OCI-LY7 (cell line): ENCODE measurements around the gene LRBA. TPM values are rescaled to one million over a fixed set of nuclear protein-coding genes. Genes with fewer than 3 reads are reported as not detected.

ENCODE experiments used
- BruUV-seq: library from RNA; stranded (reverse); fragments of 400-500 nt; replicated peaks from 2 replicates; lab custom pipeline; 2021; lab: Mats Ljungman, UMichigan
- CTCF ChIA-PET: fragments of 300-600 bp; sonication (Branson Sonifier 250); formaldehyde crosslinking; loops from one replicate; lab custom pipeline; 2022; ENCODE audit warnings: antibody characterized with exemption; ENCODE audit not compliant: unreplicated experiment; lab: Charles Lee
- POLR2A ChIA-PET: fragments of 300-600 bp; sonication (Branson Sonifier 250); formaldehyde crosslinking; loops from one replicate; lab custom pipeline; 2022; ENCODE audit warnings: antibody characterized with exemption; lab: Charles Lee
- DNase-seq: peaks from one replicate; pipeline ENCODE4 v3.0.0-alpha.2; 2015; ENCODE audit warnings: low spot score
- H2AFZ ChIP-seq: fragments of 200-600 bp; sonication (generic), shearing (Covaris generic); 2 replicates; pipeline ENCODE4 v1.6.1; 2014; ENCODE audit warnings: mild to moderate bottlenecking, antibody characterized with exemption, low read length, moderate library complexity
- H3K27ac ChIP-seq: fragments of 200-600 bp; sonication (generic); 2 replicates; pipeline ENCODE4 v1.5.1; 2014; ENCODE audit warnings: mixed run types, low read depth, mild to moderate bottlenecking, moderate library complexity, low read length, inconsistent platforms; ENCODE audit not compliant: poor library complexity, severe bottlenecking
- H3K36me3 ChIP-seq: fragments of 200-600 bp; sonication (generic); 2 replicates; pipeline ENCODE4 v1.6.1; 2014; ENCODE audit warnings: mild to moderate bottlenecking, antibody characterized with exemption, low read length, moderate library complexity, mixed read lengths; ENCODE audit not compliant: insufficient read depth
- H3K4me1 ChIP-seq: fragments of 200-600 bp; sonication (generic); 2 replicates; pipeline ENCODE4 v1.5.1; 2014; ENCODE audit warnings: mild to moderate bottlenecking, low read length; ENCODE audit not compliant: insufficient read depth, poor library complexity, severe bottlenecking
- H3K4me2 ChIP-seq: fragments of 200-600 bp; sonication (generic); 2 replicates; pipeline ENCODE4 v1.6.1; 2014; ENCODE audit warnings: mild to moderate bottlenecking, low read length
- H3K4me3 ChIP-seq: fragments of 200-600 bp; sonication (generic); 2 replicates; pipeline ENCODE4 v1.5.1; 2014; ENCODE audit warnings: mild to moderate bottlenecking, low read depth, low read length; ENCODE audit not compliant: poor library complexity, severe bottlenecking
- H3K79me2 ChIP-seq: fragments of 200-600 bp; sonication (generic); 2 replicates; pipeline ENCODE4 v1.6.1; 2016; ENCODE audit warnings: low read depth, mild to moderate bottlenecking, low read length, moderate library complexity, mixed read lengths; ENCODE audit not compliant: insufficient read depth
- H3K9me2 ChIP-seq: fragments of 200-600 bp; sonication (generic); 2 replicates; pipeline ENCODE4 v1.6.1; 2016; ENCODE audit warnings: mild to moderate bottlenecking, low read length, mixed read lengths; ENCODE audit not compliant: insufficient read depth
- H3K9me3 ChIP-seq: fragments of 200-600 bp; sonication (generic); 2 replicates; pipeline ENCODE4 v1.6.1; 2014; ENCODE audit warnings: mild to moderate bottlenecking, mixed run types, low read length, mixed read lengths
- H4K20me1 ChIP-seq: fragments of 200-600 bp; sonication (generic); 2 replicates; pipeline ENCODE4 v1.6.1; 2014; ENCODE audit warnings: mild to moderate bottlenecking, antibody characterized with exemption, low read length, moderate library complexity, mixed read lengths; ENCODE audit not compliant: insufficient read depth
- EZH2phosphoT487 ChIP-seq: fragments of 200-600 bp; sonication (generic); IDR thresholded peaks from 2 replicates; pipeline ENCODE4 v1.6.1; 2018; ENCODE audit warnings: low read depth, borderline replicate concordance, mild to moderate bottlenecking, mixed run types, antibody characterized with exemption, low read length, moderate library complexity, mixed read lengths
- intact Hi-C: fragments of 100-400 bp; cut with micrococcal nuclease; formaldehyde crosslinking; loops from one replicate; pipeline ENCODE4 v1.10.0; 2022; ENCODE audit not compliant: unreplicated experiment
- total RNA-seq, 2 experiments: library from RNA; depleted of rRNA in 1 of 2; stranded (reverse); fragments of >200 nt in 1 of 2; shearing (Covaris generic) in 1 of 2; gene quantifications; 2 replicates each; pipeline ENCODE4 v1.2.3, GENCODE V29; 2014 to 2022
- TF ChIP-seq, protein P1 (sequence below): fragments of 200-600 bp; sonication (generic); conservative IDR thresholded peaks from 2 replicates; pipeline ENCODE4 v1.5.1; 2014; ENCODE audit warnings: mild to moderate bottlenecking, antibody characterized with exemption, low read length, moderate library complexity, mixed read lengths

LRBA gene
- total RNA-seq, 2 experiments from 2014 or later, result 60.4 to 66.7 TPM

DNA sequence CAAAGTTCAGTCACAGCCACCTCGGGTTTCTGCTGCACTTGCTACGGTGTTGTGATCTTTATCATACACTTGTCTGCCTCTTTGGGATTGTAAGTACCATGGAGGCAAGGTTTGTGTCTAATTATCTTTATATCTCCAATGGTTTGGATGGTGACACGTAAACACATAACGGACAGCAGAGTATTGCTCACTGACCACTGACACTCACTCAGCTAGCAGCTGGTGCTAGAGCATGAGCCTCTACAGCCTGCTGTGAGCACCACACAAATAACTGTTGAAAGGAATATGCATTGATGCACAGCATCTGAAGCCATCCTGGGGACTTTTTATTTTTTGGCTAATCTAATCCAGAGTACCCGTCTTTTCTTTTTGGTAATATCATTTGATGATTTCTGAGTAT, 780.8 kb downstream of the LRBA start:
- TF ChIP-seq, protein P1, sequence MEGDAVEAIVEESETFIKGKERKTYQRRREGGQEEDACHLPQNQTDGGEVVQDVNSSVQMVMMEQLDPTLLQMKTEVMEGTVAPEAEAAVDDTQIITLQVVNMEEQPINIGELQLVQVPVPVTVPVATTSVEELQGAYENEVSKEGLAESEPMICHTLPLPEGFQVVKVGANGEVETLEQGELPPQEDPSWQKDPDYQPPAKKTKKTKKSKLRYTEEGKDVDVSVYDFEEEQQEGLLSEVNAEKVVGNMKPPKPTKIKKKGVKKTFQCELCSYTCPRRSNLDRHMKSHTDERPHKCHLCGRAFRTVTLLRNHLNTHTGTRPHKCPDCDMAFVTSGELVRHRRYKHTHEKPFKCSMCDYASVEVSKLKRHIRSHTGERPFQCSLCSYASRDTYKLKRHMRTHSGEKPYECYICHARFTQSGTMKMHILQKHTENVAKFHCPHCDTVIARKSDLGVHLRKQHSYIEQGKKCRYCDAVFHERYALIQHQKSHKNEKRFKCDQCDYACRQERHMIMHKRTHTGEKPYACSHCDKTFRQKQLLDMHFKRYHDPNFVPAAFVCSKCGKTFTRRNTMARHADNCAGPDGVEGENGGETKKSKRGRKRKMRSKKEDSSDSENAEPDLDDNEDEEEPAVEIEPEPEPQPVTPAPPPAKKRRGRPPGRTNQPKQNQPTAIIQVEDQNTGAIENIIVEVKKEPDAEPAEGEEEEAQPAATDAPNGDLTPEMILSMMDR, result no peak
- TF ChIP-seq EZH2phosphoT487, result no peak
- H3K4me1 ChIP-seq, result no peaks in the 10 kb centered on the region
- no peaks in the 10 kb centered on the region for H3K36me3 ChIP-seq
- BruUV-seq, result no TSS peak
- DNase-seq, result no peak
- POLR2A ChIA-PET, result no interaction called here
- no peaks in the 10 kb centered on the region for H3K9me2 ChIP-seq
- H3K9me3 ChIP-seq, result no peaks in the 10 kb centered on the region
- H3K27ac ChIP-seq, result no peak overlapping the region
- intact Hi-C loops, result no loop called here
- CTCF ChIA-PET, result no interaction called here
- no peak overlapping the region for H3K4me2 ChIP-seq
- no peaks in the 10 kb centered on the region for H3K79me2 ChIP-seq
- no peak overlapping the region for H2AFZ ChIP-seq
- H4K20me1 ChIP-seq, result no peaks in the 10 kb centered on the region
- H3K4me3 ChIP-seq, result no peak overlapping the region

GRCh38 chr4:150232029-150232428, 783.1 kb downstream of the LRBA start:
- no peaks in the 10 kb centered on the region for H3K4me1 ChIP-seq
- H3K9me3 ChIP-seq, result no peaks in the 10 kb centered on the region
- H2AFZ ChIP-seq, result no peak overlapping the region
- POLR2A ChIA-PET, result no interaction called here
- H3K4me2 ChIP-seq, result no peak overlapping the region
- H4K20me1 ChIP-seq, result no peaks in the 10 kb centered on the region
- TF ChIP-seq EZH2phosphoT487, result no peak
- TF ChIP-seq, protein P1, result no peak
- CTCF ChIA-PET, result no interaction called here
- BruUV-seq, result no TSS peak
- H3K36me3 ChIP-seq, result no peaks in the 10 kb centered on the region
- no peaks in the 10 kb centered on the region for H3K9me2 ChIP-seq
- no peak overlapping the region for H3K4me3 ChIP-seq
- intact Hi-C loops, result no loop called here
- H3K79me2 ChIP-seq, result no peaks in the 10 kb centered on the region
- no peak for DNase-seq
- no peak overlapping the region for H3K27ac ChIP-seq

DNA sequence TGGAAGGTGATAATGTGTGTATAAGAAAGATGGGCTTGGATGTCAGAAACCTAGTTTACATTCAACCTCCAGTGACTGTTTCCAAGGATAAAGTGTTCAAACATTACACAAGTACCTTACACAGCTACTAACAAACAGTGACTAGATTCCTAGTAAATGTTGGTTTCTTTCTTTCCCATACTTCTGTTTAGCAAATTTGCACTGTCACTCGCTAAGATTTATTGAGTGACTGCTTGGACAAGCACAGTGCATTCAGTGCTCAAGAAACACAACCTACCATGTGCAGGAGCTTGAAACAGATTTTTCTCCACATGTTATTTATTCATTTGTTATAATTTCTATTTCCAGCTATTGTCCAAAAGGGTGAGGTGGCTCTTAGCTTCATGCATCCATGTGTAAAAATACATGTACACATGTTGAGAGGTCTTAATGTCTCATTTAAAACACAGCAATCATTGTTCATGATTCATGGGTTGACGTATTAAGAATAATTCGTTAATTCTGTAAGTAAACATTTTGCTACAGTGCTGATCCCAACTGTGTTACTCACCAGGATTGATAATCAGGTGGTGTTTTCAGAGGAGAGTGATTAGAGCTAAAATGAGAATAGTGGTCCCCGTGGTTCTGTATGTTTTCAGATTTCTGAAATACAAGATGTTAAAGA, 783.8 kb downstream of the LRBA start:
- CTCF ChIA-PET, result no interaction called here

More for the DNA sequence above, 783.8 kb downstream of the LRBA start:
- H2AFZ ChIP-seq, result no peak overlapping the region
- no peaks in the 10 kb centered on the region for H3K9me3 ChIP-seq
- no peak for TF ChIP-seq EZH2phosphoT487
- TF ChIP-seq, protein P1, result no peak
- no TSS peak for BruUV-seq
- H3K4me3 ChIP-seq, result no peak overlapping the region
- no peaks in the 10 kb centered on the region for H3K4me1 ChIP-seq
- POLR2A ChIA-PET, result interaction anchor here (0.7 to 1.2 kb wide), 2 partner anchors 13 to 302 kb away, joined by 4 read pairs; no protein-coding TSS in a partner anchor
- DNase-seq, result no peak
- H4K20me1 ChIP-seq, result no peaks in the 10 kb centered on the region
- no peaks in the 10 kb centered on the region for H3K9me2 ChIP-seq
- H3K79me2 ChIP-seq, result no peaks in the 10 kb centered on the region
- H3K4me2 ChIP-seq, result no peak overlapping the region
- no peaks in the 10 kb centered on the region for H3K36me3 ChIP-seq
- no peak overlapping the region for H3K27ac ChIP-seq
- intact Hi-C loops, result no loop called here
